ENCODE measurements around the gene MPDZ. TPM values are rescaled to one million over a fixed set of nuclear protein-coding genes. Genes with fewer than 3 reads are reported as not detected.

The MPDZ gene
- total RNA-seq, 1 experiment from 2014 or later: 0.12 TPM

- Histone ChIP-seq H3K9ac (ENCODE audit: low read length) (no peak overlapping the region), H3K4me2 (ENCODE audit: low read length) (no peak overlapping the region), H3K4me3 (replicated peaks in 1 of 2; ENCODE audit: low read depth in 1 of 2, low read length in 2 of 2) (no peak overlapping the region), H4K20me1 (ENCODE audit: insufficient read depth) (no peaks in the 10 kb centered on the region; the same call in 1 of the 2 replicates), H3K79me2 (ENCODE audit: insufficient read depth, low read length) (no peaks in the 10 kb centered on the region), H3K9me2 (ENCODE audit: insufficient read depth) (no peaks in the 10 kb centered on the region), H2AFZ (ENCODE audit: low read depth, low read length, poor library complexity, severe bottlenecking) (no peak overlapping the region), H3K4me1 (ENCODE audit: control insufficient read depth in 1 of 2, insufficient read depth in 2 of 2, low read length in 2 of 2) (no peaks in the 10 kb centered on the region), H3K9me3 (ENCODE audit: control insufficient read depth in 1 of 2, insufficient read depth in 1 of 2, low read depth in 1 of 2, low read length in 2 of 2) (no peaks in the 10 kb centered on the region), H3K36me3 (ENCODE audit: control insufficient read depth in 1 of 2, insufficient read depth in 2 of 2, low read length in 2 of 2) (no peaks in the 10 kb centered on the region), H3K27ac (ENCODE audit: low read depth, low read length) (no peak overlapping the region), H3K27me3 (ENCODE audit: insufficient read depth, low read length) (no peaks in the 10 kb centered on the region; the same call in 1 of the 2 replicates)
- ChIA-PET RAD21 (ENCODE audit: low non-redundant PET in 1 of 2, low total read pairs in 2 of 2, uncharacterized antibody in 2 of 2, unreplicated experiment in 2 of 2) (no interaction called here), CTCF (no interaction called here), POLR2A (no interaction called here)
- no TSS peak for BruUV-seq (replicated peaks)
- intact Hi-C loops (cut with micrococcal nuclease): no loop called here
- TF ChIP-seq RAD21 (IDR thresholded peaks at IDR 0.05; ENCODE audit: low read depth) (no peak), CBX3 (IDR thresholded peaks at IDR 0.05; ENCODE audit: low read depth) (no peak), ZNF274 (IDR thresholded peaks at IDR 0.05; ENCODE audit: low read depth, low read length) (no peak), SIN3A (IDR thresholded peaks at IDR 0.05; ENCODE audit: low read depth) (no peak), CTCF (IDR thresholded peaks at IDR 0.05 in 2 of 3, conservative IDR thresholded peaks at IDR 0.05 in 1 of 3; ENCODE audit: borderline replicate concordance in 1 of 3, insufficient read depth in 1 of 3, low read depth in 2 of 3, low read length in 2 of 3) (no peak), FOSL1 (IDR thresholded peaks at IDR 0.05; ENCODE audit: low read depth) (no peak), EGR1 (IDR thresholded peaks at IDR 0.05; ENCODE audit: low read depth) (no peak), ATF3 (IDR thresholded peaks at IDR 0.05) (no peak), ZFX (IDR thresholded peaks at IDR 0.05) (no peak)
- no peak for DNase-seq (ENCODE audit: low read depth, low spot score)
- no peak for ATAC-seq
Measured at GRCh38 chr9:13209498-13209897, 70.0 kb downstream of the MPDZ start.

- TF ChIP-seq MAX (IDR thresholded peaks at IDR 0.05) (no peak), SIN3A (IDR thresholded peaks at IDR 0.05; ENCODE audit: low read depth) (no peak), JUND (IDR thresholded peaks at IDR 0.05) (no peak), CTCF (IDR thresholded peaks at IDR 0.05 in 2 of 3, conservative IDR thresholded peaks at IDR 0.05 in 1 of 3; ENCODE audit: borderline replicate concordance in 1 of 3, insufficient read depth in 1 of 3, low read depth in 2 of 3, low read length in 2 of 3) (no peak), ELF1 (IDR thresholded peaks at IDR 0.05; ENCODE audit: borderline replicate concordance, low read depth) (no peak), ZBTB33 (IDR thresholded peaks at IDR 0.05; ENCODE audit: extremely low read depth, insufficient replicate concordance, low read length) (no peak), EZH2 (IDR thresholded peaks at IDR 0.05) (no peak)
- Histone ChIP-seq H3K27me3 (ENCODE audit: insufficient read depth, low read length) (no peaks in the 10 kb centered on the region; the same call in 1 of the 2 replicates), H3K9ac (ENCODE audit: low read length) (no peak overlapping the region), H3K36me3 (ENCODE audit: control insufficient read depth in 1 of 2, insufficient read depth in 2 of 2, low read length in 2 of 2) (no peaks in the 10 kb centered on the region), H3K79me2 (ENCODE audit: insufficient read depth, low read length) (no peaks in the 10 kb centered on the region), H3K27ac (ENCODE audit: low read depth, low read length) (no peak overlapping the region), H3K4me1 (ENCODE audit: control insufficient read depth in 1 of 2, insufficient read depth in 2 of 2, low read length in 2 of 2) (no peaks in the 10 kb centered on the region), H2AFZ (ENCODE audit: low read depth, low read length, poor library complexity, severe bottlenecking) (no peak overlapping the region), H3K4me2 (ENCODE audit: low read length) (no peak overlapping the region), H3K9me3 (ENCODE audit: control insufficient read depth in 1 of 2, insufficient read depth in 1 of 2, low read depth in 1 of 2, low read length in 2 of 2) (no peaks in the 10 kb centered on the region), H4K20me1 (ENCODE audit: insufficient read depth) (no peaks in the 10 kb centered on the region; the same call in 1 of the 2 replicates), H3K4me3 (replicated peaks in 1 of 2; ENCODE audit: low read depth in 1 of 2, low read length in 2 of 2) (no peak overlapping the region), H3K9me2 (ENCODE audit: insufficient read depth) (no peaks in the 10 kb centered on the region)
- DNase-seq (ENCODE audit: low read depth, low spot score): no peak
- CTCF ChIA-PET: no interaction called here
- ATAC-seq: no peak
- RAD21 ChIA-PET (ENCODE audit: low non-redundant PET in 1 of 2, low total read pairs in 2 of 2, uncharacterized antibody in 2 of 2, unreplicated experiment in 2 of 2): no interaction called here
- intact Hi-C loops (cut with micrococcal nuclease): no loop called here
- POLR2A ChIA-PET: no interaction called here
- no TSS peak for BruUV-seq (replicated peaks)
Measured at GRCh38 chr9:13205824-13206223, 73.7 kb downstream of the MPDZ start.

All from HCT116 (cell line).